Upper lobe of left lung (tissue), 6 donors: Measurements from ENCODE around the gene ATP11A. TPM values are rescaled to one million over a fixed set of nuclear protein-coding genes. Genes with fewer than 3 reads are reported as not detected.
A peak's percentile ranks its signal among the peaks of the same experiment; 100 is the strongest.
"Not testable (repeated sequence)": the region's sequence is repeated elsewhere in the genome, so short reads cannot be mapped to it uniquely, and the experiment has no call there.

Experiments used
- ATAC-seq, 2 donors: fragments of 200-7000 bp; cut with Tn5 transposase; one replicate each; pipeline ENCODE4 v1.9.1; 2022; ENCODE audit warnings: mild to moderate bottlenecking in 2 of 2, moderate library complexity in 2 of 2; ENCODE audit not compliant: low FRiP score in 2 of 2
- DNase-seq, 2 donors: peaks; one replicate each; pipeline ENCODE4 v3.0.0-alpha.2; 2019 to 2020
- H3K27ac ChIP-seq, 4 donors: fragments of 200-600 bp; sonication (generic); one replicate each; pipeline ENCODE4 v1.5.1; 2016 to 2019
- H3K27me3 ChIP-seq, 4 donors: fragments of 200-600 bp; sonication (generic); one replicate each; pipeline ENCODE4 v1.5.1; 2017 to 2019
- H3K36me3 ChIP-seq, 4 donors: fragments of 200-600 bp; sonication (generic); one replicate each; pipeline ENCODE4 v1.5.1; 2016 to 2019
- H3K4me1 ChIP-seq, 4 donors: fragments of 200-600 bp; sonication (generic); one replicate each; pipeline ENCODE4 v1.5.1; 2018 to 2019
- H3K4me3 ChIP-seq, 4 donors: fragments of 200-600 bp; sonication (generic); one replicate each; pipeline ENCODE4 v1.5.1; 2017 to 2019; ENCODE audit warnings: mild to moderate bottlenecking in 2 of 4, moderate library complexity in 1 of 4
- H3K9me3 ChIP-seq, 4 donors: fragments of 200-600 bp; sonication (generic); one replicate each; pipeline ENCODE4 v1.5.1; 2018 to 2019
- CTCF ChIP-seq, 6 experiments: fragments of 450-650 bp in 4 of 6; fragments of 200-600 bp in 2 of 6; sonication (generic) in 2 of 6; IDR thresholded peaks; one replicate each; pipeline ENCODE4 v1.5.1; 2016 to 2019; ENCODE audit warnings: antibody characterized with exemption in 6 of 6
- EP300 ChIP-seq, 4 donors: sonication (generic); formaldehyde crosslinking; IDR thresholded peaks; one replicate each; pipeline ENCODE4 v1.5.1; 2017; ENCODE audit warnings: antibody characterized with exemption in 4 of 4, control low read depth in 2 of 4
- POLR2A ChIP-seq, 4 donors: fragments of 450-650 bp; IDR thresholded peaks; one replicate each; pipeline ENCODE4 v1.5.1; 2016 to 2017; ENCODE audit warnings: antibody characterized with exemption in 4 of 4, mild to moderate bottlenecking in 2 of 4
- POLR2AphosphoS5 ChIP-seq, 2 donors: sonication (generic); formaldehyde crosslinking; IDR thresholded peaks; one replicate each; pipeline ENCODE4 v1.5.1; 2017; ENCODE audit warnings: antibody characterized with exemption in 2 of 2
- WGBS, 2 donors: methylation state at CpG; one replicate each; pipeline ENCODE4 v1.1.5; 2017 to 2018; 5-methylcytosine and 5-hydroxymethylcytosine counted together
- total RNA-seq, 6 donors: library from RNA; depleted of rRNA in 4 of 6; stranded (reverse); fragments of >200 nt in 4 of 6; gene quantifications; one replicate each; pipeline versions ENCODE4 v1.1.0 to v1.2.1, GENCODE V29; 2016 to 2021
- donor health status: DM: no; HTN: no; CAD: no; lungs with moderate emphysema.
- donor health status: DM: no; HTN: yes; CAD: no; lungs with severe emphysema.

ATP11A gene
- total RNA-seq, 6 donors from 2014 or later, result 159 to 285 (median 260) TPM

- Histone ChIP-seq H3K4me3 (no peak overlapping the region), H3K4me1 (peaks cover 6 to 9% (median 7%) of the 10 kb centered on the region in 4 donors), H3K27ac (no peak overlapping the region), H3K27me3 (no peaks in the 10 kb centered on the region), H3K9me3 (no peaks in the 10 kb centered on the region), H3K36me3 (peaks cover 15 to 81% (median 57%) of the 10 kb centered on the region in 4 donors)
- 94 to 100% methylated on average over 1 to 35 of the region's 35 CpGs for WGBS, 2 donors
- DNase-seq, result peak in 1 of 2 donors; percentile 18
- no peak for ATAC-seq
- no peak for TF ChIP-seq POLR2AphosphoS5 (IDR thresholded peaks at IDR 0.05)
- TF ChIP-seq EP300 (IDR thresholded peaks at IDR 0.05), result no peak
- no peak for TF ChIP-seq POLR2A (IDR thresholded peaks at IDR 0.05)
- no peak for TF ChIP-seq CTCF (IDR thresholded peaks at IDR 0.05)
Observed at GRCh38 chr13:112881656-112882554, 192.1 kb downstream of the ATP11A start.

GRCh38 chr13:112882555-112883024 lies 192.8 kb downstream of the ATP11A start:
- no peak for DNase-seq

GRCh38 chr13:112883241-112883945 lies 193.6 kb downstream of the ATP11A start:
- ATAC-seq (no peak), DNase-seq (no peak)
- no peak for TF ChIP-seq CTCF (IDR thresholded peaks at IDR 0.05)
- no peak for TF ChIP-seq POLR2AphosphoS5 (IDR thresholded peaks at IDR 0.05)
- TF ChIP-seq POLR2A (IDR thresholded peaks at IDR 0.05), result no peak
- TF ChIP-seq EP300 (IDR thresholded peaks at IDR 0.05), result no peak
- peaks cover 6 to 9% (median 7%) of the 10 kb centered on the region in 4 donors for H3K4me1 ChIP-seq
- no peaks in the 10 kb centered on the region for H3K9me3 ChIP-seq
- WGBS, 2 donors, result 91% methylated on average over 24 of the region's 24 CpGs
- no peak overlapping the region for H3K4me3 ChIP-seq
- no peak overlapping the region for H3K27ac ChIP-seq
- peaks cover 15 to 66% (median 43%) of the 10 kb centered on the region in 4 donors for H3K36me3 ChIP-seq
- H3K27me3 ChIP-seq, result no peaks in the 10 kb centered on the region

More at GRCh38 chr13:112882555-112883024, 192.8 kb downstream of the ATP11A start:
- Histone ChIP-seq H3K27me3 (no peaks in the 10 kb centered on the region), H3K4me3 (no peak overlapping the region), H3K36me3 (peaks cover 15 to 74% (median 50%) of the 10 kb centered on the region in 4 donors), H3K4me1 (peaks cover 6 to 9% (median 7%) of the 10 kb centered on the region in 4 donors), H3K27ac (no peak overlapping the region), H3K9me3 (no peaks in the 10 kb centered on the region)
- 93 to 95% methylated on average over 14 to 34 of the region's 34 CpGs for WGBS, 2 donors
- no peak for ATAC-seq
- no peak for TF ChIP-seq CTCF (IDR thresholded peaks at IDR 0.05)
- TF ChIP-seq POLR2A (IDR thresholded peaks at IDR 0.05), result no peak
- TF ChIP-seq POLR2AphosphoS5 (IDR thresholded peaks at IDR 0.05), result no peak
- no peak for TF ChIP-seq EP300 (IDR thresholded peaks at IDR 0.05)

- H3K27ac ChIP-seq, ATAC-seq, H3K4me3 ChIP-seq, H3K9me3 ChIP-seq, DNase-seq, H3K27me3 ChIP-seq, H3K4me1 ChIP-seq: not testable (repeated sequence)
- H3K36me3 ChIP-seq, result peaks cover 11 to 53% (median 32%) of the 10 kb centered on the region in 4 donors
- 96 to 97% methylated on average over 13 of the region's 13 CpGs for WGBS, 2 donors
Observed at GRCh38 chr13:112884700-112885099, 194.9 kb downstream of the ATP11A start.

- WGBS, 2 donors, result 84 to 87% methylated on average over 19 of the region's 19 CpGs
- peak in 1 of 2 donors; percentile 16 for DNase-seq
- Histone ChIP-seq H3K4me3 (no peak overlapping the region), H3K27ac (no peak overlapping the region), H3K4me1 (peaks cover 6 to 9% (median 7%) of the 10 kb centered on the region in 4 donors), H3K36me3 (peaks cover 8 to 47% (median 26%) of the 10 kb centered on the region in 4 donors), H3K9me3 (no peaks in the 10 kb centered on the region), H3K27me3 (no peaks in the 10 kb centered on the region)
- no peak for ATAC-seq
- TF ChIP-seq EP300 (IDR thresholded peaks at IDR 0.05) (no peak), POLR2A (IDR thresholded peaks at IDR 0.05) (no peak), CTCF (IDR thresholded peaks at IDR 0.05) (no peak), POLR2AphosphoS5 (IDR thresholded peaks at IDR 0.05) (no peak)
Observed at GRCh38 chr13:112885242-112885781, 195.5 kb downstream of the ATP11A start.
